HepG2 (cell line): ENCODE data around the gene COPE. TPM values are rescaled to one million over a fixed set of nuclear protein-coding genes. Genes with fewer than 3 reads are reported as not detected.

Source experiments
- ARID4A ChIP-seq: sonication (generic); formaldehyde crosslinking; IDR thresholded peaks from 2 replicates; pipeline ENCODE4 v1.5.0; 2020; ENCODE audit warnings: mild to moderate bottlenecking, missing genetic modification reagents, borderline replicate concordance
- ARID5B ChIP-seq: IDR thresholded peaks from 2 replicates; pipeline ENCODE4 v1.4.0; 2020; ENCODE audit warnings: mild to moderate bottlenecking, missing genetic modification reagents
- HOXA3 ChIP-seq: sonication (generic); formaldehyde crosslinking; IDR thresholded peaks from 2 replicates; pipeline ENCODE4 v1.5.0; 2020; ENCODE audit warnings: missing genetic modification reagents
- PAXIP1 ChIP-seq: sonication (generic); formaldehyde crosslinking; conservative IDR thresholded peaks from 2 replicates; pipeline ENCODE4 v1.4.0; 2020; ENCODE audit warnings: mild to moderate bottlenecking, missing genetic modification reagents, moderate library complexity
- PRDM15 ChIP-seq: sonication (generic); formaldehyde crosslinking; IDR thresholded peaks from 2 replicates; pipeline ENCODE4 v1.4.0; 2020; ENCODE audit warnings: missing genetic modification reagents
- ZFP91 ChIP-seq: sonication (generic); formaldehyde crosslinking; IDR thresholded peaks from 2 replicates; pipeline ENCODE4 v1.9.0; 2022; ENCODE audit warnings: missing genetic modification reagents, mild to moderate bottlenecking, borderline replicate concordance
- ZNF567 ChIP-seq: sonication (generic); formaldehyde crosslinking; IDR thresholded peaks from 2 replicates; pipeline ENCODE4 v1.8.1; 2023; ENCODE audit warnings: mild to moderate bottlenecking, missing genetic modification reagents, borderline replicate concordance
- ZNF816 ChIP-seq: sonication (generic); formaldehyde crosslinking; IDR thresholded peaks from 2 replicates; pipeline ENCODE4 v1.8.0; 2022; ENCODE audit warnings: missing genetic modification reagents, mild to moderate bottlenecking, borderline replicate concordance
- polyA plus RNA-seq, 8 experiments: library from polyadenylated mRNA; depleted of rRNA in 3 of 8; stranded (reverse) in 7 of 8; unstranded in 1 of 8; fragments of >200 nt; fragmentation: Illumina TruSeq in 4 of 8; extraction: Trizol in 4 of 8; gene quantifications; 2 replicates each; pipeline versions ENCODE4 v1.2.1 to v1.2.3, GENCODE V29; 2011 to 2016; ENCODE audit warnings: low read depth in 4 of 8, missing spikeins in 1 of 8, mixed read lengths in 1 of 8; ENCODE audit not compliant: insufficient read depth in 1 of 8
- total RNA-seq, 5 experiments: library from RNA; depleted of rRNA; stranded (reverse); fragments of >200 nt; fragmentation: Illumina TruSeq; extraction: Trizol; gene quantifications; 2 replicates each; pipeline ENCODE4 v1.2.3, GENCODE V29; 2016; ENCODE audit warnings: low read depth in 1 of 5

COPE gene
- total and polyA plus RNA-seq, 2 of the 13 experiments (the other 11 are each of a cell fraction or from before 2014, with no cell fraction given): 189 to 205 TPM

- TF ChIP-seq ARID5B (CRISPR knock-in tag) (0 out of 2 replicates have a peak, but pooled peaks have one; percentile 4), ZNF567 (CRISPR knock-in tag) (no peak), PRDM15 (0 out of 2 replicates have a peak, but pooled peaks have one; percentile 8), ARID4A (peak; percentile 95), ZFP91 (peak; percentile 79; the same call in 1 of the 2 replicates), ZNF816 (peak; percentile 42; the same call in 1 of the 2 replicates), PAXIP1 (CRISPR knock-in tag) (peak; percentile 44), HOXA3 (CRISPR knock-in tag) (peak; percentile 79)
These were observed at the start of gene COPE, which contains the start of gene DDX49 (continued) for GRCh38 chr19:18919086-18919899.
